K562 (cell line): ENCODE results near the gene PFAS. TPM values are rescaled to one million over a fixed set of nuclear protein-coding genes. Genes with fewer than 3 reads are reported as not detected.

Source experiments
- DPF2 ChIP-seq: fragments of 450-650 bp; IDR thresholded peaks from 2 replicates; pipeline ENCODE4 v1.6.1; 2016
- PRDM10 ChIP-seq: fragments of 450-650 bp; IDR thresholded peaks from 2 replicates; pipeline ENCODE4 v1.6.1; 2018; ENCODE audit not compliant: partially characterized antibody
- polyA plus RNA-seq, 8 experiments: library from polyadenylated mRNA; depleted of rRNA in 4 of 8; stranded (reverse) in 5 of 8; unstranded in 3 of 8; fragments of >200 nt; fragmentation: Nextera tagmentation in 2 of 8; fragmentation: Illumina TruSeq in 1 of 8; extraction: Ambion mirVana in 2 of 8; extraction: Trizol in 1 of 8; gene quantifications; 2 replicates each; pipeline versions ENCODE4 v1.2.1 to v1.2.3, GENCODE V29; 2011 to 2014; ENCODE audit warnings: inconsistent platforms in 1 of 8, missing spikeins in 1 of 8
- total RNA-seq, 7 experiments: library from RNA; depleted of rRNA in 6 of 7; stranded (reverse); fragments of >200 nt in 6 of 7; fragmentation: Illumina TruSeq in 2 of 7; extraction: Trizol in 2 of 7; gene quantifications; 2 replicates each; pipeline versions ENCODE4 v1.2.1 to v1.2.3, GENCODE V29; 2011 to 2021; ENCODE audit warnings: low replicate concordance in 1 of 7
- TF ChIP-seq, protein P1 (sequence below): fragments of 450-650 bp; IDR thresholded peaks from 2 replicates; pipeline ENCODE4 v1.6.1; 2016; ENCODE audit warnings: mild to moderate bottlenecking, moderate library complexity

The PFAS gene
- total and polyA plus RNA-seq, 9 of the 15 experiments (the other 6 are each of a cell fraction or from before 2014, with no cell fraction given): 11.6 to 131 (median 43.9) TPM

- TF ChIP-seq PRDM10: peak; percentile 44
- TF ChIP-seq DPF2: peak; percentile 16; the same call in 1 of the 2 replicates
- TF ChIP-seq, protein P1, sequence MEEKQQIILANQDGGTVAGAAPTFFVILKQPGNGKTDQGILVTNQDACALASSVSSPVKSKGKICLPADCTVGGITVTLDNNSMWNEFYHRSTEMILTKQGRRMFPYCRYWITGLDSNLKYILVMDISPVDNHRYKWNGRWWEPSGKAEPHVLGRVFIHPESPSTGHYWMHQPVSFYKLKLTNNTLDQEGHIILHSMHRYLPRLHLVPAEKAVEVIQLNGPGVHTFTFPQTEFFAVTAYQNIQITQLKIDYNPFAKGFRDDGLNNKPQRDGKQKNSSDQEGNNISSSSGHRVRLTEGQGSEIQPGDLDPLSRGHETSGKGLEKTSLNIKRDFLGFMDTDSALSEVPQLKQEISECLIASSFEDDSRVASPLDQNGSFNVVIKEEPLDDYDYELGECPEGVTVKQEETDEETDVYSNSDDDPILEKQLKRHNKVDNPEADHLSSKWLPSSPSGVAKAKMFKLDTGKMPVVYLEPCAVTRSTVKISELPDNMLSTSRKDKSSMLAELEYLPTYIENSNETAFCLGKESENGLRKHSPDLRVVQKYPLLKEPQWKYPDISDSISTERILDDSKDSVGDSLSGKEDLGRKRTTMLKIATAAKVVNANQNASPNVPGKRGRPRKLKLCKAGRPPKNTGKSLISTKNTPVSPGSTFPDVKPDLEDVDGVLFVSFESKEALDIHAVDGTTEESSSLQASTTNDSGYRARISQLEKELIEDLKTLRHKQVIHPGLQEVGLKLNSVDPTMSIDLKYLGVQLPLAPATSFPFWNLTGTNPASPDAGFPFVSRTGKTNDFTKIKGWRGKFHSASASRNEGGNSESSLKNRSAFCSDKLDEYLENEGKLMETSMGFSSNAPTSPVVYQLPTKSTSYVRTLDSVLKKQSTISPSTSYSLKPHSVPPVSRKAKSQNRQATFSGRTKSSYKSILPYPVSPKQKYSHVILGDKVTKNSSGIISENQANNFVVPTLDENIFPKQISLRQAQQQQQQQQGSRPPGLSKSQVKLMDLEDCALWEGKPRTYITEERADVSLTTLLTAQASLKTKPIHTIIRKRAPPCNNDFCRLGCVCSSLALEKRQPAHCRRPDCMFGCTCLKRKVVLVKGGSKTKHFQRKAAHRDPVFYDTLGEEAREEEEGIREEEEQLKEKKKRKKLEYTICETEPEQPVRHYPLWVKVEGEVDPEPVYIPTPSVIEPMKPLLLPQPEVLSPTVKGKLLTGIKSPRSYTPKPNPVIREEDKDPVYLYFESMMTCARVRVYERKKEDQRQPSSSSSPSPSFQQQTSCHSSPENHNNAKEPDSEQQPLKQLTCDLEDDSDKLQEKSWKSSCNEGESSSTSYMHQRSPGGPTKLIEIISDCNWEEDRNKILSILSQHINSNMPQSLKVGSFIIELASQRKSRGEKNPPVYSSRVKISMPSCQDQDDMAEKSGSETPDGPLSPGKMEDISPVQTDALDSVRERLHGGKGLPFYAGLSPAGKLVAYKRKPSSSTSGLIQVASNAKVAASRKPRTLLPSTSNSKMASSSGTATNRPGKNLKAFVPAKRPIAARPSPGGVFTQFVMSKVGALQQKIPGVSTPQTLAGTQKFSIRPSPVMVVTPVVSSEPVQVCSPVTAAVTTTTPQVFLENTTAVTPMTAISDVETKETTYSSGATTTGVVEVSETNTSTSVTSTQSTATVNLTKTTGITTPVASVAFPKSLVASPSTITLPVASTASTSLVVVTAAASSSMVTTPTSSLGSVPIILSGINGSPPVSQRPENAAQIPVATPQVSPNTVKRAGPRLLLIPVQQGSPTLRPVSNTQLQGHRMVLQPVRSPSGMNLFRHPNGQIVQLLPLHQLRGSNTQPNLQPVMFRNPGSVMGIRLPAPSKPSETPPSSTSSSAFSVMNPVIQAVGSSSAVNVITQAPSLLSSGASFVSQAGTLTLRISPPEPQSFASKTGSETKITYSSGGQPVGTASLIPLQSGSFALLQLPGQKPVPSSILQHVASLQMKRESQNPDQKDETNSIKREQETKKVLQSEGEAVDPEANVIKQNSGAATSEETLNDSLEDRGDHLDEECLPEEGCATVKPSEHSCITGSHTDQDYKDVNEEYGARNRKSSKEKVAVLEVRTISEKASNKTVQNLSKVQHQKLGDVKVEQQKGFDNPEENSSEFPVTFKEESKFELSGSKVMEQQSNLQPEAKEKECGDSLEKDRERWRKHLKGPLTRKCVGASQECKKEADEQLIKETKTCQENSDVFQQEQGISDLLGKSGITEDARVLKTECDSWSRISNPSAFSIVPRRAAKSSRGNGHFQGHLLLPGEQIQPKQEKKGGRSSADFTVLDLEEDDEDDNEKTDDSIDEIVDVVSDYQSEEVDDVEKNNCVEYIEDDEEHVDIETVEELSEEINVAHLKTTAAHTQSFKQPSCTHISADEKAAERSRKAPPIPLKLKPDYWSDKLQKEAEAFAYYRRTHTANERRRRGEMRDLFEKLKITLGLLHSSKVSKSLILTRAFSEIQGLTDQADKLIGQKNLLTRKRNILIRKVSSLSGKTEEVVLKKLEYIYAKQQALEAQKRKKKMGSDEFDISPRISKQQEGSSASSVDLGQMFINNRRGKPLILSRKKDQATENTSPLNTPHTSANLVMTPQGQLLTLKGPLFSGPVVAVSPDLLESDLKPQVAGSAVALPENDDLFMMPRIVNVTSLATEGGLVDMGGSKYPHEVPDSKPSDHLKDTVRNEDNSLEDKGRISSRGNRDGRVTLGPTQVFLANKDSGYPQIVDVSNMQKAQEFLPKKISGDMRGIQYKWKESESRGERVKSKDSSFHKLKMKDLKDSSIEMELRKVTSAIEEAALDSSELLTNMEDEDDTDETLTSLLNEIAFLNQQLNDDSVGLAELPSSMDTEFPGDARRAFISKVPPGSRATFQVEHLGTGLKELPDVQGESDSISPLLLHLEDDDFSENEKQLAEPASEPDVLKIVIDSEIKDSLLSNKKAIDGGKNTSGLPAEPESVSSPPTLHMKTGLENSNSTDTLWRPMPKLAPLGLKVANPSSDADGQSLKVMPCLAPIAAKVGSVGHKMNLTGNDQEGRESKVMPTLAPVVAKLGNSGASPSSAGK: peak; percentile 61; the same call in 1 of the 2 replicates
Observed at GRCh38 chr17:8294814-8295316, 45.8 kb downstream of the PFAS start (continued).
